Measurements from ENCODE around the gene SLC1A4.
"Not testable (repeated sequence)": the region's sequence is repeated elsewhere in the genome, so short reads cannot be mapped to it uniquely, and the experiment has no call there.

Gene SLC1A4

GRCh38 chr2:64966017-64966416 is 23.2 kb upstream of the SLC1A4 start:
- DNase-seq, result no peak

GRCh38 chr2:64966839-64967238 is 22.4 kb upstream of the SLC1A4 start:
- DNase-seq, result no peak

GRCh38 chr2:64967601-64968000 is 21.6 kb upstream of the SLC1A4 start:
- DNase-seq, result no peak

GRCh38 chr2:64969086-64969485 is 20.1 kb upstream of the SLC1A4 start:
- not testable (repeated sequence) for DNase-seq

GRCh38 chr2:64970495-64970894 is 18.7 kb upstream of the SLC1A4 start:
- DNase-seq, result no peak

GRCh38 chr2:64972426-64972825 is 16.8 kb upstream of the SLC1A4 start:
- DNase-seq, result no peak

- peak; percentile 47 for DNase-seq
Measured at GRCh38 chr2:64972876-64973275, 16.3 kb upstream of the SLC1A4 start.

- peak; percentile 88 for DNase-seq
Measured at GRCh38 chr2:64975232-64975821, 13.9 kb upstream of the SLC1A4 start.

- DNase-seq, result no peak
Measured at GRCh38 chr2:64976276-64976675, 12.9 kb upstream of the SLC1A4 start.

GRCh38 chr2:64978514-64979268 is 10.5 kb upstream of the SLC1A4 start:
- peak; percentile 43 for DNase-seq

GRCh38 chr2:64979744-64980143 is 9.5 kb upstream of the SLC1A4 start:
- no peak for DNase-seq

- DNase-seq, result no peak
Measured at GRCh38 chr2:64980183-64980582, 9.0 kb upstream of the SLC1A4 start.

- no peak for DNase-seq
Measured at GRCh38 chr2:64982311-64982857, 6.8 kb upstream of the SLC1A4 start.

- peak; percentile 9 for DNase-seq
Measured at GRCh38 chr2:64982932-64983331, 6.3 kb upstream of the SLC1A4 start.

- no peak for DNase-seq
Measured at GRCh38 chr2:64985447-64985846, 3.8 kb upstream of the SLC1A4 start.

- peak; percentile 38 for DNase-seq
Measured at GRCh38 chr2:64987001-64987955, 1.9 kb upstream of the SLC1A4 start.

GRCh38 chr2:64987956-64988419 is 1.2 kb upstream of the SLC1A4 start:
- no peak for DNase-seq

GRCh38 chr2:64988420-64989125 is 626 bp upstream of the SLC1A4 start:
- peak; percentile 84 for DNase-seq

GRCh38 chr2:64989982-64990614 is 899 bp downstream of the SLC1A4 start:
- peak; percentile 29 for DNase-seq

GRCh38 chr2:64990876-64991275 is 1.7 kb downstream of the SLC1A4 start:
- DNase-seq, result no peak

- no peak for DNase-seq
Measured at GRCh38 chr2:64992218-64992617, 3.0 kb downstream of the SLC1A4 start.

GRCh38 chr2:64992990-64993389 is 3.8 kb downstream of the SLC1A4 start:
- no peak for DNase-seq
